22Rv1 (cell line): Measurements from ENCODE around the gene PAAF1.

Experiments used
- H3K27ac ChIP-seq: fragments of 450-650 bp; 2 replicates; pipeline ENCODE4 v1.5.1; 2017
- CTCF ChIP-seq: fragments of 450-650 bp; IDR thresholded peaks from 2 replicates; pipeline ENCODE4 v1.5.1; 2017; ENCODE audit warnings: mild to moderate bottlenecking
- ZFX ChIP-seq: fragments of 450-650 bp; IDR thresholded peaks from 2 replicates; pipeline ENCODE4 v1.6.1; 2017; ENCODE audit warnings: antibody characterized with exemption, borderline replicate concordance

Gene PAAF1

DNA sequence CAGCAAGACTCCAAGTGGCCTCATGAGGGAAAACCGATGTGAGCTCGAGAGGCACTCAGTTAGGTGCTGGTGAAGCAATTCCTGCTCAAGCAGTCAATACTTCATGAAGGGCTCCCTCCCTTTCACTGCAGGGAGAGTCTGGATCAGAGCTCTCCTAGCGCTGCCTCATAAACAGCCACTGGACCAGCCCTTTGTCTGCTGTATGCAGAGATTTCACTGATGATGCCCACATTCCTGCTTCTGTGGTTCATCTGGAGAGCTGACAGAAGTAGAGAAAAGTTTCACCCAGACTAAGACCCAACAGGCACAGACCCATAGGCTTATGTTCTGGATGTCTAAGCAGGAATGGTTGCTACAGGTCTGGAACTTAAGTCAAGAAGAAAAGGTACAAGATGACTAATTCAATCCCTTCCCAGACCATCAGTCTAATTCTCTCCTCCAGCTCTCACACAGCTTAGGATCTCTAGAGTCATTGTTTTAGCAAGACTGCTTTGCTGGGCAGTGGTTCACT is 101.8 kb downstream of the PAAF1 start:
- H3K27ac ChIP-seq, result no peak overlapping the region

GRCh38 chr11:73980001-73980961 is 103.5 kb downstream of the PAAF1 start:
- no peak for TF ChIP-seq ZFX
- TF ChIP-seq CTCF, result no peak
- H3K27ac ChIP-seq, result no peak overlapping the region

More for the DNA sequence above, 101.8 kb downstream of the PAAF1 start:
- TF ChIP-seq CTCF, result no peak
- no peak for TF ChIP-seq ZFX
